MV-4-11 (cell line): ENCODE results near the gene GNA14.
"Not testable (repeated sequence)": the region's sequence is repeated elsewhere in the genome, so short reads cannot be mapped to it uniquely, and the experiment has no call there.

Source experiments
- DNase-seq: peaks from one replicate; lab custom pipeline; 2025; lab: John Stamatoyannopoulos, UW

GNA14 gene

GRCh38 chr9:77588271-77588937, 59.7 kb downstream of the GNA14 start:
- peak; percentile 32 for DNase-seq

- DNase-seq: no peak
These were observed 60.3 kb downstream of the GNA14 start for GRCh38 chr9:77587851-77588250.

- DNase-seq: no peak
These were observed 61.1 kb downstream of the GNA14 start for GRCh38 chr9:77587042-77587441.

GRCh38 chr9:77586591-77586990, 61.5 kb downstream of the GNA14 start:
- DNase-seq: no peak

GRCh38 chr9:77585335-77585786, 62.8 kb downstream of the GNA14 start:
- DNase-seq: no peak

- not testable (repeated sequence) for DNase-seq
These were observed 63.2 kb downstream of the GNA14 start for GRCh38 chr9:77584927-77585326.

- DNase-seq: no peak
These were observed 65.1 kb downstream of the GNA14 start for GRCh38 chr9:77582961-77583576.

GRCh38 chr9:77582525-77582924, 65.6 kb downstream of the GNA14 start:
- no peak for DNase-seq

- DNase-seq: no peak
These were observed 72.3 kb downstream of the GNA14 start for GRCh38 chr9:77575785-77576184.

- no peak for DNase-seq
These were observed 78.8 kb downstream of the GNA14 start for GRCh38 chr9:77569335-77569734.

- no peak for DNase-seq
These were observed 84.9 kb downstream of the GNA14 start for GRCh38 chr9:77563174-77563573.

GRCh38 chr9:77562019-77562748, 85.9 kb downstream of the GNA14 start:
- DNase-seq: peak; percentile 80

GRCh38 chr9:77561331-77562018, 86.6 kb downstream of the GNA14 start:
- DNase-seq: peak; percentile 85

GRCh38 chr9:77556396-77556795, 91.7 kb downstream of the GNA14 start:
- DNase-seq: no peak

- no peak for DNase-seq
These were observed 93.5 kb downstream of the GNA14 start for GRCh38 chr9:77554586-77555105.

GRCh38 chr9:77547106-77547730, 100.9 kb downstream of the GNA14 start:
- no peak for DNase-seq

GRCh38 chr9:77546376-77546950, 101.7 kb downstream of the GNA14 start:
- DNase-seq: no peak

GRCh38 chr9:77544546-77544945, 103.6 kb downstream of the GNA14 start:
- DNase-seq: no peak

- peak; percentile 63 for DNase-seq
These were observed 104.8 kb downstream of the GNA14 start for GRCh38 chr9:77543131-77543822.

GRCh38 chr9:77541600-77541999, 106.5 kb downstream of the GNA14 start:
- DNase-seq: no peak

- peak; percentile 80 for DNase-seq
These were observed 107.1 kb downstream of the GNA14 start for GRCh38 chr9:77541055-77541454.
